H1 (cell line): ENCODE results near the gene KLHL5. TPM values are rescaled to one million over a fixed set of nuclear protein-coding genes. Genes with fewer than 3 reads are reported as not detected.

ENCODE experiments used
- ATF2 ChIP-seq: IDR thresholded peaks from 2 replicates; pipeline ENCODE4 v1.6.1; 2012; ENCODE audit warnings: low read length, inconsistent platforms
- SIN3A ChIP-seq, 2 experiments: IDR thresholded peaks in 1 of 2; conservative IDR thresholded peaks in 1 of 2; 2 replicates each; pipeline ENCODE4 v1.6.1; 2011 to 2012; ENCODE audit warnings: low read length in 2 of 2, improper control_type of control experiment in 1 of 2, low read depth in 1 of 2, mild to moderate bottlenecking in 1 of 2
- SP1 ChIP-seq: IDR thresholded peaks from 2 replicates; pipeline ENCODE4 v1.6.1; 2011; ENCODE audit warnings: low read depth, low read length
- TBP ChIP-seq: IDR thresholded peaks from 2 replicates; pipeline ENCODE4 v1.6.1; 2011; ENCODE audit warnings: low read depth, low read length, improper control_type of control experiment
- polyA plus RNA-seq, 7 experiments: library from polyadenylated mRNA; depleted of rRNA in 3 of 7; stranded (reverse) in 5 of 7; unstranded in 2 of 7; fragments of >200 nt in 5 of 7; fragments of 200-250 nt in 2 of 7; gene quantifications; 1 replicate in 5 of 7; 2 replicates in 1 of 7; 4 replicates in 1 of 7; pipeline versions ENCODE4 v1.2.1 to v1.2.3, GENCODE V29; 2011 to 2013; ENCODE audit warnings: missing spikeins in 2 of 7, mixed read lengths in 2 of 7
- total RNA-seq: library from RNA; stranded (reverse); fragmentation: NEBNext Ultra II Directional; extraction: Animal tissue kit (Norgen Biotek cat#: 25700); gene quantifications from 2 replicates; pipeline ENCODE4 v1.2.1, GENCODE V29; 2021

KLHL5 gene
- total and polyA plus RNA-seq, 2 of the 8 experiments (the other 6 are each of a cell fraction or from before 2014, with no cell fraction given): 13.0 to 23.6 TPM

GRCh38 chr4:39126256-39127095, 64.4 kb downstream of the KLHL5 start (continued):
- TF ChIP-seq TBP (no peak), ATF2 (no peak), SIN3A (conservative IDR thresholded peaks at IDR 0.05 in 1 of 2, IDR thresholded peaks at IDR 0.05 in 1 of 2; ENCODE audit: low read depth in 1 of 2, low read length in 2 of 2) (no peak), SP1 (no peak)
